ENCODE measurements around the gene GABBR2.

Gene GABBR2

GRCh38 chr9:98598861-98599260 is 109.9 kb downstream of the GABBR2 start:
- no peak overlapping the region for H3K4me3 ChIP-seq (ENCODE audit: low read length)
- no peaks in the 10 kb centered on the region for H3K9me3 ChIP-seq (replicated peaks; ENCODE audit: insufficient read depth, low read length)
- TF ChIP-seq EZH2phosphoT487 (IDR thresholded peaks at IDR 0.05; ENCODE audit: low read length): no peak
- TF ChIP-seq CTCF (IDR thresholded peaks at IDR 0.05; ENCODE audit: low read length): no peak
- TF ChIP-seq EZH2 (optimal IDR thresholded peaks at IDR 0.05; ENCODE audit: low read depth, low read length): no peak
- no peak for DNase-seq
- H3K79me2 ChIP-seq (ENCODE audit: low read length): no peaks in the 10 kb centered on the region
- H3K36me3 ChIP-seq (replicated peaks; ENCODE audit: insufficient read depth, low read length): no peaks in the 10 kb centered on the region
- H3K4me2 ChIP-seq (ENCODE audit: low read depth, low read length): no peak overlapping the region
- no peak overlapping the region for H3K27ac ChIP-seq (ENCODE audit: low read length)
- H4K20me1 ChIP-seq (ENCODE audit: insufficient read depth, low read length): no peaks in the 10 kb centered on the region
- no peaks in the 10 kb centered on the region for H3K9me2 ChIP-seq (replicated peaks; ENCODE audit: insufficient read depth, low read length)
- no peaks in the 10 kb centered on the region for H3F3A ChIP-seq (ENCODE audit: insufficient read depth, low read length)
- H3K27me3 ChIP-seq (replicated peaks; ENCODE audit: insufficient read depth, low read length): no peaks in the 10 kb centered on the region
- H3K4me1 ChIP-seq (ENCODE audit: low read length): no peaks in the 10 kb centered on the region
- no peak overlapping the region for H3K9ac ChIP-seq (ENCODE audit: low read length)
- no peak overlapping the region for H2AFZ ChIP-seq (ENCODE audit: low read length)

- Histone ChIP-seq H3K9me3 (replicated peaks; ENCODE audit: insufficient read depth, low read length) (no peaks in the 10 kb centered on the region), H3K79me2 (ENCODE audit: low read length) (no peaks in the 10 kb centered on the region), H3F3A (ENCODE audit: insufficient read depth, low read length) (no peaks in the 10 kb centered on the region), H3K9me2 (replicated peaks; ENCODE audit: insufficient read depth, low read length) (no peaks in the 10 kb centered on the region), H3K4me2 (ENCODE audit: low read depth, low read length) (no peak overlapping the region), H2AFZ (ENCODE audit: low read length) (no peak overlapping the region), H4K20me1 (ENCODE audit: insufficient read depth, low read length) (no peaks in the 10 kb centered on the region), H3K9ac (ENCODE audit: low read length) (no peak overlapping the region), H3K4me3 (ENCODE audit: low read length) (no peak overlapping the region), H3K36me3 (replicated peaks; ENCODE audit: insufficient read depth, low read length) (no peaks in the 10 kb centered on the region), H3K4me1 (ENCODE audit: low read length) (no peaks in the 10 kb centered on the region), H3K27me3 (replicated peaks; ENCODE audit: insufficient read depth, low read length) (no peaks in the 10 kb centered on the region), H3K27ac (ENCODE audit: low read length) (no peak overlapping the region)
- TF ChIP-seq EZH2 (optimal IDR thresholded peaks at IDR 0.05; ENCODE audit: low read depth, low read length): no peak
- TF ChIP-seq EZH2phosphoT487 (IDR thresholded peaks at IDR 0.05; ENCODE audit: low read length): no peak
- TF ChIP-seq CTCF (IDR thresholded peaks at IDR 0.05; ENCODE audit: low read length): no peak
- DNase-seq: no peak
Measured at GRCh38 chr9:98597236-98597771, 111.4 kb downstream of the GABBR2 start.

- Histone ChIP-seq H2AFZ (ENCODE audit: low read length) (no peak overlapping the region), H3K9ac (ENCODE audit: low read length) (no peak overlapping the region)
- no peak for TF ChIP-seq CTCF (IDR thresholded peaks at IDR 0.05; ENCODE audit: low read length)
- no peak for TF ChIP-seq EZH2phosphoT487 (IDR thresholded peaks at IDR 0.05; ENCODE audit: low read length)
- no peak for TF ChIP-seq EZH2 (optimal IDR thresholded peaks at IDR 0.05; ENCODE audit: low read depth, low read length)
Measured at GRCh38 chr9:98596486-98596885, 112.2 kb downstream of the GABBR2 start.

More at GRCh38 chr9:98596486-98596885, 112.2 kb downstream of the GABBR2 start:
- no peak overlapping the region for H3K27ac ChIP-seq (ENCODE audit: low read length)
- no peaks in the 10 kb centered on the region for H4K20me1 ChIP-seq (ENCODE audit: insufficient read depth, low read length)
- no peaks in the 10 kb centered on the region for H3K9me2 ChIP-seq (replicated peaks; ENCODE audit: insufficient read depth, low read length)
- no peaks in the 10 kb centered on the region for H3K36me3 ChIP-seq (replicated peaks; ENCODE audit: insufficient read depth, low read length)
- H3K4me2 ChIP-seq (ENCODE audit: low read depth, low read length): no peak overlapping the region
- H3K4me3 ChIP-seq (ENCODE audit: low read length): no peak overlapping the region
- no peaks in the 10 kb centered on the region for H3K79me2 ChIP-seq (ENCODE audit: low read length)
- no peaks in the 10 kb centered on the region for H3K9me3 ChIP-seq (replicated peaks; ENCODE audit: insufficient read depth, low read length)
- H3K4me1 ChIP-seq (ENCODE audit: low read length): no peaks in the 10 kb centered on the region
- DNase-seq: no peak
- H3K27me3 ChIP-seq (replicated peaks; ENCODE audit: insufficient read depth, low read length): no peaks in the 10 kb centered on the region
- H3F3A ChIP-seq (ENCODE audit: insufficient read depth, low read length): no peaks in the 10 kb centered on the region

Data from MM.1S (cell line).